ENCODE results near the gene CNST.

GRCh38 chr1:246681900-246682895 is 115.9 kb downstream of the CNST start:
- TF ChIP-seq, protein P1, sequence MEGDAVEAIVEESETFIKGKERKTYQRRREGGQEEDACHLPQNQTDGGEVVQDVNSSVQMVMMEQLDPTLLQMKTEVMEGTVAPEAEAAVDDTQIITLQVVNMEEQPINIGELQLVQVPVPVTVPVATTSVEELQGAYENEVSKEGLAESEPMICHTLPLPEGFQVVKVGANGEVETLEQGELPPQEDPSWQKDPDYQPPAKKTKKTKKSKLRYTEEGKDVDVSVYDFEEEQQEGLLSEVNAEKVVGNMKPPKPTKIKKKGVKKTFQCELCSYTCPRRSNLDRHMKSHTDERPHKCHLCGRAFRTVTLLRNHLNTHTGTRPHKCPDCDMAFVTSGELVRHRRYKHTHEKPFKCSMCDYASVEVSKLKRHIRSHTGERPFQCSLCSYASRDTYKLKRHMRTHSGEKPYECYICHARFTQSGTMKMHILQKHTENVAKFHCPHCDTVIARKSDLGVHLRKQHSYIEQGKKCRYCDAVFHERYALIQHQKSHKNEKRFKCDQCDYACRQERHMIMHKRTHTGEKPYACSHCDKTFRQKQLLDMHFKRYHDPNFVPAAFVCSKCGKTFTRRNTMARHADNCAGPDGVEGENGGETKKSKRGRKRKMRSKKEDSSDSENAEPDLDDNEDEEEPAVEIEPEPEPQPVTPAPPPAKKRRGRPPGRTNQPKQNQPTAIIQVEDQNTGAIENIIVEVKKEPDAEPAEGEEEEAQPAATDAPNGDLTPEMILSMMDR (optimal IDR thresholded peaks at IDR 0.05 in 1 of 3, IDR thresholded peaks at IDR 0.05 in 1 of 3, conservative IDR thresholded peaks at IDR 0.05 in 1 of 3; ENCODE audit: extremely low read depth in 1 of 3, insufficient read depth in 2 of 3, low read length in 3 of 3), result no peak
- no peak for TF ChIP-seq EZH2 (IDR thresholded peaks at IDR 0.05; ENCODE audit: low read length)
